OCI-LY7 (cell line): ENCODE data around the gene ROBO2.

Source experiments
- EZH2phosphoT487 ChIP-seq: fragments of 200-600 bp; sonication (generic); IDR thresholded peaks from 2 replicates; pipeline ENCODE4 v1.6.1; 2018; ENCODE audit warnings: low read depth, borderline replicate concordance, mild to moderate bottlenecking, mixed run types, antibody characterized with exemption, low read length, moderate library complexity, mixed read lengths
- TF ChIP-seq, protein P1 (sequence below): fragments of 200-600 bp; sonication (generic); conservative IDR thresholded peaks from 2 replicates; pipeline ENCODE4 v1.5.1; 2014; ENCODE audit warnings: mild to moderate bottlenecking, antibody characterized with exemption, low read length, moderate library complexity, mixed read lengths

DNA sequence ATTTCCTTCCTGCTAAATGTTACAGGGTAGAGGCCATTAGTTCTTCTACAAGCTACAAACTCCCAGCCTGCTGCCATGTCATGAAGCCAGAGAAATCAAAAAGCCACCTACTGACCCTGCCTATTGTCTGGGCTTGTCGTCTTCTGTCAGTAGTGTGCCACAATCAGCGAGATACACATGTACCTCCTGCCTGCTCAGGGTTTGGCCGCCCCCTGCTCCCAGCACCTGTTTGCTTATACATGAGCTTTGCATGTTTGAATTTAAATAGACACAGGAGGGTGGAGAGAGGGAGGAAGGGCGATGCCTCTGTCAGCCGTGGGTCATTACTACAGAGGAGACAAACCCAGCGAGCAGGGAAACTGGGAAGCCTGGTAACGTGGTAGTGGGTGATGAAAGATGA is 106.1 kb downstream of the ROBO2 start:
- TF ChIP-seq, protein P1, sequence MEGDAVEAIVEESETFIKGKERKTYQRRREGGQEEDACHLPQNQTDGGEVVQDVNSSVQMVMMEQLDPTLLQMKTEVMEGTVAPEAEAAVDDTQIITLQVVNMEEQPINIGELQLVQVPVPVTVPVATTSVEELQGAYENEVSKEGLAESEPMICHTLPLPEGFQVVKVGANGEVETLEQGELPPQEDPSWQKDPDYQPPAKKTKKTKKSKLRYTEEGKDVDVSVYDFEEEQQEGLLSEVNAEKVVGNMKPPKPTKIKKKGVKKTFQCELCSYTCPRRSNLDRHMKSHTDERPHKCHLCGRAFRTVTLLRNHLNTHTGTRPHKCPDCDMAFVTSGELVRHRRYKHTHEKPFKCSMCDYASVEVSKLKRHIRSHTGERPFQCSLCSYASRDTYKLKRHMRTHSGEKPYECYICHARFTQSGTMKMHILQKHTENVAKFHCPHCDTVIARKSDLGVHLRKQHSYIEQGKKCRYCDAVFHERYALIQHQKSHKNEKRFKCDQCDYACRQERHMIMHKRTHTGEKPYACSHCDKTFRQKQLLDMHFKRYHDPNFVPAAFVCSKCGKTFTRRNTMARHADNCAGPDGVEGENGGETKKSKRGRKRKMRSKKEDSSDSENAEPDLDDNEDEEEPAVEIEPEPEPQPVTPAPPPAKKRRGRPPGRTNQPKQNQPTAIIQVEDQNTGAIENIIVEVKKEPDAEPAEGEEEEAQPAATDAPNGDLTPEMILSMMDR, result no peak
- TF ChIP-seq EZH2phosphoT487, result no peak
